Gastrocnemius medialis (tissue), 4 donors: Measurements from ENCODE around the gene RARA.
A peak's percentile ranks its signal among the peaks of the same experiment; 100 is the strongest.

Source experiments
- POLR2A ChIP-seq, 2 donors: fragments of 450-650 bp; IDR thresholded peaks; one replicate each; pipeline ENCODE4 v1.6.1; 2017; ENCODE audit warnings: antibody characterized with exemption in 2 of 2, mild to moderate bottlenecking in 2 of 2, moderate library complexity in 2 of 2
- TF ChIP-seq, protein P1 (sequence below), 5 experiments: fragments of 450-650 bp in 3 of 5; fragments of 200-600 bp in 2 of 5; sonication (generic) in 2 of 5; IDR thresholded peaks in 4 of 5; conservative IDR thresholded peaks in 1 of 5; 1 replicate in 4 of 5; 2 replicates in 1 of 5; pipeline ENCODE4 v1.5.1; 2016 to 2019; ENCODE audit warnings: antibody characterized with exemption in 5 of 5, mild to moderate bottlenecking in 3 of 5, moderate library complexity in 3 of 5

DNA sequence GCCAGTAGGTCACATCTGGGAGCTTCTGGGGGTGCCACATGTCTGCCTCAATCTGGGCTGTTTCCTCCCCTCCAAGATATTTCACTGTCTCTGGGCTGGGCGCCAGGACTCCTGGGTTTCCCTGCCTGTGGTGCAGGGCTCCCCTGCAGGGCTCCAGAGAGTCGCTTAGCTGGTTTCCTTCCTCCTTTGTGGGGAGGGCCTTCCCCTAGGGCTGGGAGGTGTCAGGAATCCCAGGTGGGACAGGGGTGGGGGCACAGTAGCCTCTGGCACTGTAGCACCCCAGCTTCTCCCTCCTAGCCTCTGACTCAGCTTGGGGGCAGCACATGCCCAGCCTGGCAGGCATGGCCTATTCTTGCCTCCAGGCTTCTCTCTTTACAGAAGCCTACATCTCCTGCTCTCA is 2.6 kb downstream of the RARA start:
- TF ChIP-seq, protein P1, sequence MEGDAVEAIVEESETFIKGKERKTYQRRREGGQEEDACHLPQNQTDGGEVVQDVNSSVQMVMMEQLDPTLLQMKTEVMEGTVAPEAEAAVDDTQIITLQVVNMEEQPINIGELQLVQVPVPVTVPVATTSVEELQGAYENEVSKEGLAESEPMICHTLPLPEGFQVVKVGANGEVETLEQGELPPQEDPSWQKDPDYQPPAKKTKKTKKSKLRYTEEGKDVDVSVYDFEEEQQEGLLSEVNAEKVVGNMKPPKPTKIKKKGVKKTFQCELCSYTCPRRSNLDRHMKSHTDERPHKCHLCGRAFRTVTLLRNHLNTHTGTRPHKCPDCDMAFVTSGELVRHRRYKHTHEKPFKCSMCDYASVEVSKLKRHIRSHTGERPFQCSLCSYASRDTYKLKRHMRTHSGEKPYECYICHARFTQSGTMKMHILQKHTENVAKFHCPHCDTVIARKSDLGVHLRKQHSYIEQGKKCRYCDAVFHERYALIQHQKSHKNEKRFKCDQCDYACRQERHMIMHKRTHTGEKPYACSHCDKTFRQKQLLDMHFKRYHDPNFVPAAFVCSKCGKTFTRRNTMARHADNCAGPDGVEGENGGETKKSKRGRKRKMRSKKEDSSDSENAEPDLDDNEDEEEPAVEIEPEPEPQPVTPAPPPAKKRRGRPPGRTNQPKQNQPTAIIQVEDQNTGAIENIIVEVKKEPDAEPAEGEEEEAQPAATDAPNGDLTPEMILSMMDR (IDR thresholded peaks at IDR 0.05 in 4 of 5, conservative IDR thresholded peaks at IDR 0.05 in 1 of 5), result peak in 2 of 5 experiments; percentile 5 to 7
- no peak for TF ChIP-seq POLR2A (IDR thresholded peaks at IDR 0.05)
